Lower leg skin (tissue), 4 donors: Measurements from ENCODE around the gene CNTLN. TPM values are rescaled to one million over a fixed set of nuclear protein-coding genes. Genes with fewer than 3 reads are reported as not detected.
"Not testable (repeated sequence)": the region's sequence is repeated elsewhere in the genome, so short reads cannot be mapped to it uniquely, and the experiment has no call there.

Source experiments
- DNase-seq, 2 donors: peaks; one replicate each; pipeline ENCODE4 v3.0.0-alpha.2; 2019; ENCODE audit warnings: low spot score in 2 of 2
- H3K4me3 ChIP-seq: fragments of 200-600 bp; sonication (generic); 2 replicates; pipeline ENCODE4 v1.5.1; 2017; ENCODE audit warnings: mild to moderate bottlenecking, low read depth; ENCODE audit not compliant: poor library complexity, severe bottlenecking
- POLR2A ChIP-seq, 2 donors: fragments of 450-650 bp; IDR thresholded peaks; one replicate each; pipeline ENCODE4 v1.6.1; 2016 to 2017; ENCODE audit warnings: antibody characterized with exemption in 2 of 2, mild to moderate bottlenecking in 1 of 2, moderate library complexity in 1 of 2
- WGBS, 2 donors: methylation state at CpG; one replicate each; pipeline ENCODE4 v1.1.5; 2018; 5-methylcytosine and 5-hydroxymethylcytosine counted together
- intact Hi-C: fragments of 100-400 bp; cut with DNase I; formaldehyde crosslinking; loops from one replicate; pipeline ENCODE4 v1.15.0; 2023; ENCODE audit warnings: low total_unique reads
- total RNA-seq, 4 donors: library from RNA; depleted of rRNA; stranded (reverse); fragments of >200 nt; gene quantifications; one replicate each; pipeline ENCODE4 v1.1.0, GENCODE V29; 2016
- TF ChIP-seq, protein P1 (sequence below), 3 donors: fragments of 450-650 bp; IDR thresholded peaks; one replicate each; pipeline ENCODE4 v1.5.1; 2016; ENCODE audit warnings: antibody characterized with exemption in 3 of 3, mild to moderate bottlenecking in 3 of 3, moderate library complexity in 2 of 3

CNTLN gene
- total RNA-seq, 4 donors from 2014 or later = 1.3 to 4.3 (median 3.7) TPM

DNA sequence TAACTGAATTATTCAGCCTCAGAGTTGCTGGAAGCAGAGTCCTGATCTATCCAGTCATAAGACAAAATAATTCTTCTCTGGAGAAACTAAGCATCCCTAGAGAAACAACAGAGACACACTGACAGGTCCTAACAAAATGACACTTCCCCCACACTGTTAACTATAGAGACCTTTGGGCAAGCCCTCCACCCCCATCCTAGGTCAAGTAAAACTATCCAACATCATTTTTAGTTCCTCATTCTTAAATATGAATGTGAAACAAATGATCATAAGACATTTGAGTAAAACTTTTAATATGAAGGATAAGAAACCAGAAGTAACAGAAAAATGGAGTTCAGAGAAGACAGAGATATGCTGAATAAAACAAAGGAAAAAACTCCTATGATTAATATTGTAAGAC lies 30.9 kb downstream of the CNTLN start:
- intact Hi-C loops = no loop called here
- no peak overlapping the region for H3K4me3 ChIP-seq
- TF ChIP-seq POLR2A (IDR thresholded peaks at IDR 0.05) = no peak
- TF ChIP-seq, protein P1, sequence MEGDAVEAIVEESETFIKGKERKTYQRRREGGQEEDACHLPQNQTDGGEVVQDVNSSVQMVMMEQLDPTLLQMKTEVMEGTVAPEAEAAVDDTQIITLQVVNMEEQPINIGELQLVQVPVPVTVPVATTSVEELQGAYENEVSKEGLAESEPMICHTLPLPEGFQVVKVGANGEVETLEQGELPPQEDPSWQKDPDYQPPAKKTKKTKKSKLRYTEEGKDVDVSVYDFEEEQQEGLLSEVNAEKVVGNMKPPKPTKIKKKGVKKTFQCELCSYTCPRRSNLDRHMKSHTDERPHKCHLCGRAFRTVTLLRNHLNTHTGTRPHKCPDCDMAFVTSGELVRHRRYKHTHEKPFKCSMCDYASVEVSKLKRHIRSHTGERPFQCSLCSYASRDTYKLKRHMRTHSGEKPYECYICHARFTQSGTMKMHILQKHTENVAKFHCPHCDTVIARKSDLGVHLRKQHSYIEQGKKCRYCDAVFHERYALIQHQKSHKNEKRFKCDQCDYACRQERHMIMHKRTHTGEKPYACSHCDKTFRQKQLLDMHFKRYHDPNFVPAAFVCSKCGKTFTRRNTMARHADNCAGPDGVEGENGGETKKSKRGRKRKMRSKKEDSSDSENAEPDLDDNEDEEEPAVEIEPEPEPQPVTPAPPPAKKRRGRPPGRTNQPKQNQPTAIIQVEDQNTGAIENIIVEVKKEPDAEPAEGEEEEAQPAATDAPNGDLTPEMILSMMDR (IDR thresholded peaks at IDR 0.05) = no peak
- DNase-seq = no peak

DNA sequence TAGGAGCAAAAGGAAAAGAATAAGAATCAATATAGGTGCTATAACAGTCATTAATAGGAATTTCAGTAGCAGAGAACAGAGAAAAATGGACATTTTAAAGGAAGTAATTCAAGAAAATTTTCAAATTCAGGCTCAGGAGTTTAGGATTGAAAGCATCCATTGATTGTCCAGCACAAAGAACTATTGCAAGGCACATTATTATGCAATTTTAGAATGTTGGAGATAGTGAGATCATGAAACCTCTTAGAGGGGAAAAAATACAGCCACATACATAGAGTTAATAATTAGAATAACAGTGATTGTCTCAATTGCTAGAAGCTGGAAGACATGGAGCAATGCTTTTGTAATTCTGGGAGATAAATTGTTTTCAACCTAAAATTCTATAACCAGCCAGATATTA lies 31.5 kb downstream of the CNTLN start:
- DNase-seq = no peak
- TF ChIP-seq POLR2A (IDR thresholded peaks at IDR 0.05) = no peak
- TF ChIP-seq, protein P1 (IDR thresholded peaks at IDR 0.05) = no peak
- H3K4me3 ChIP-seq = no peak overlapping the region
- intact Hi-C loops = no loop called here

DNA sequence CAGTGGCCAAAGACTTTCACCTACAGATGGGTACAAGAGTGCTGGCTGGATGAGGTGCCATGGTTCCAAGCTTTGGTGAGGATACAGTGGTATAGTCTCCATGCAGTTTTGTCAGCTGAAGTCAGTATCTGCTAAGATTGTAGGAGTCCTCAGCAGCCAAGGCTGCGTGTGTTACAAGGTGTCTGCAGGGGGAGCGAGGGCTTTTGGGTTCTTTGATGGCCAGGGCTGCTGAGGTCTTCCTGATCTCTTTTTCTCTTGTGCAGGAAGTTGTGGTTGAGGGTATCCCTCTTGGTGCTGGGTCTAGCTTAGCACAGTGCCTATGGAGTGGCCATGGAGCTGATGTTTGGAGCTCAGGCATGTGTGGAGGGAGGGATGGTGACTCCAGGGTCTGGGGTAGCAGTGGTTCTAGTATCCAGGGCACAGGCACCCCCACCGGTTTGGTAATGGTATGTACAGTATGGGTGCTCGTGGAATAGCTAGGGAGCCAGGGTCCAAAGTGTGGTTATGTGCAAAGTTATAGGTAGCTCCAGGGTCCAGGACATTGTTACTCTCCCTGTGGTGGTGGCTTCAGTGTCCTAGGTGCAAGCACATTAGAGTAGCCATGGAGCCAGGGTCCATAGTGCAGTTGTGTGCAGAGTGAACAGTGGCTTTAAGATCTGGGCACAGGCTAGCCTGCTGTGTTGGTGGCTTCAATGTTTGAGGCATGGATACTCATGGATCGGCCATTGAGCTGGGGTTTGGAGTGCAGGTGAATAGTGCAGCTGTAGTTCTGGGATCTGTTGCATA lies 36.7 kb downstream of the CNTLN start:
- no peak for DNase-seq
- intact Hi-C loops = no loop called here
- 80 to 84% methylated on average over 5 of the region's 5 CpGs for WGBS, 2 donors
- H3K4me3 ChIP-seq = no peak overlapping the region
- TF ChIP-seq POLR2A (IDR thresholded peaks at IDR 0.05) = no peak
- TF ChIP-seq, protein P1 (IDR thresholded peaks at IDR 0.05) = no peak

DNA sequence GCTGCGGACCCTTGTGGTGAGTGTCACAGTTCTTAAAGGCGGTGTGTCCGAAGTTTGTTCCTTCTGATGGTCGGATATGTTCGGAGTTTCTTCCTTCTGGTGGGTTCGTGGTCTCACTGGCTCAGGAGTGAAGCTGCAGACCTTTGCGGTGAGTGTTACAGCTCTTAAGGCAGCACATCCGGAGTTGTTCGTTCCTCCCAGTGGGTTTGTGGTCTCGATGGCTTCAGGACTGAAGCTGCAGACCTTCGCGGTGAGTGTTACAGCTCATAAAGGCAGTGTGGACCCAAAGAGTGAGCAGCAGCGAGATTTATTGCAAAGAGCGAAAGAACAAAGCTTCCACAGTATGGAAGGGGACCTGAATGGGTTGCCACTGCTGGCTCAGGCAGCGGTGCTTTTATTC lies 42.7 kb downstream of the CNTLN start:
- H3K4me3 ChIP-seq, intact Hi-C loops, DNase-seq: not testable (repeated sequence)
- WGBS, 2 donors = 93 to 97% methylated on average over 15 of the region's 15 CpGs

DNA sequence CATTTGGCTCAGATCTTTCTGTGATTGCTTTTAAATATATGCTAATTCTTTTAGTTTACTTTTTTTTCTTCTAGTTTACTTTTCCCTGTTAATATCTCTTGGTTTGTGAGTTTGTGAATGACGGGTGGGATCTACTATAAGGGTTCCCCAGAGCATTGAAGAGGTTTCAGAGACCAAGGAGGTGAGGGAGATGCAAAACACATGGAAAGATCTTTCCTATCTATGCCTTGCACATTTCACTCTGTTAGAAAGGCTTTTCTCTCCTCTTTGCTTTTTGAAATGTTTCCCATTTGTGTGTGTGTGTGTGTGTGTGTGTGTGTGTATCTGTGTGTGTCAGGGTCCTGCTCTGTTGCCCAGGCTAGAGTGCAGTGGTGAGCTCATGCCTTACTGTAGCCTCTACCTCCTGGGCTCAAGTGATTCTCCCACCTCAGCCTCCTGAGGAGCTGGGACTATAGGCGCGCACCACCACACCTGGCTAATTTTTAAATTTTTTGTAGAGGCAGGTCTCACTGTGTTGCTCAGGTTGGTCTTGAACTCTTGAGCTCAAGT lies 50.7 kb downstream of the CNTLN start:
- no peak for TF ChIP-seq POLR2A (IDR thresholded peaks at IDR 0.05)
- TF ChIP-seq, protein P1 (IDR thresholded peaks at IDR 0.05) = no peak
- no peak overlapping the region for H3K4me3 ChIP-seq
- 90 to 98% methylated on average over 3 of the region's 3 CpGs for WGBS, 2 donors
- DNase-seq = no peak
- intact Hi-C loops = loop anchor here (5.0 kb wide), 1 partner anchor 1183 kb away; no protein-coding TSS in a partner anchor

DNA sequence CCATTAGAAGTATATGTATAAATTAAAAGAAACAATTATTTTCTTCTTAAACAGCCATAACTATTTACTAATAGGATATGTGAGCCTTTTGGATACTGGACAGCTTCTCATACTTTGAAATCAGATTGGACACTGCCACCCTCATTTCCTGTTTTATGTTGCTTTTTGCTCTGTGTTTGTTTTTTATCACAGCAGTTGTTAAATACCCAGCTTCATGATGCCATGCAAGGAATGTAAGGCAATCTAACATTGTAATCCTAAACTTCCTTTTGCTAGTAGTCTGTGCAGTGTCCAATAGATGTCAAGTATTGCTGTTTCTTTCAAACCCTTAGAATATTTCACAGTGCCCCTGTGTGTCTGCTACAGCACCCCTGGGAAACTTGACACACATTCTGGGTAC lies 56.2 kb downstream of the CNTLN start:
- intact Hi-C loops = no loop called here
- no peak overlapping the region for H3K4me3 ChIP-seq
- TF ChIP-seq POLR2A (IDR thresholded peaks at IDR 0.05) = no peak
- TF ChIP-seq, protein P1 (IDR thresholded peaks at IDR 0.05) = no peak
- no peak for DNase-seq
